IMR-90 (cell line): Measurements from ENCODE around the gene HACD4. TPM values are rescaled to one million over a fixed set of nuclear protein-coding genes. Genes with fewer than 3 reads are reported as not detected.

ENCODE experiments used
- polyA plus RNA-seq, 3 experiments: library from polyadenylated mRNA; depleted of rRNA; stranded (reverse); fragments of >200 nt; gene quantifications; 2 replicates each; pipeline ENCODE4 v1.2.3, GENCODE V29; 2012; ENCODE audit warnings: low replicate concordance in 1 of 3
- total RNA-seq: library from RNA; depleted of rRNA; stranded (reverse); fragments of >200 nt; gene quantifications from 2 replicates; pipeline ENCODE4 v1.2.3, GENCODE V29; 2012; rRNA removed

Gene HACD4
- total and polyA plus RNA-seq, 2 of the 4 experiments (the other 2 are of a cell fraction) = 1.9 to 2.2 TPM

Other genes starting within 250 kb of the HACD4 start
- gene IFNB1, start 46.3 kb upstream of the HACD4 start, total RNA-seq = not detected in 2 replicates
- gene IFNB1, start 46.3 kb upstream of the HACD4 start, polyA plus RNA-seq (2012; rRNA removed) = not detected in 2 replicates
- not detected in 2 replicates for gene IFNW1, start 110.2 kb upstream of the HACD4 start, total RNA-seq
- not detected in 2 replicates for gene IFNW1, start 110.2 kb upstream of the HACD4 start, polyA plus RNA-seq (2012; rRNA removed)
- gene IFNA21, start 135.0 kb upstream of the HACD4 start, total RNA-seq = not detected in 2 replicates
- gene IFNA21, start 135.0 kb upstream of the HACD4 start, polyA plus RNA-seq (2012; rRNA removed) = not detected in 2 replicates
- not detected in 2 replicates for gene IFNA4, start 155.9 kb upstream of the HACD4 start, total RNA-seq
- not detected in 2 replicates for gene IFNA4, start 155.9 kb upstream of the HACD4 start, polyA plus RNA-seq (2012; rRNA removed)
- gene IFNA7, start 170.6 kb upstream of the HACD4 start, total RNA-seq = not detected in 2 replicates
- gene IFNA7, start 170.6 kb upstream of the HACD4 start, polyA plus RNA-seq (2012; rRNA removed) = not detected in 2 replicates
- gene IFNA10, start 175.5 kb upstream of the HACD4 start, total RNA-seq = not detected in 2 replicates
- gene IFNA10, start 175.5 kb upstream of the HACD4 start, polyA plus RNA-seq (2012; rRNA removed) = not detected in 2 replicates
- gene IFNA16, start 185.7 kb upstream of the HACD4 start, total RNA-seq = not detected in 2 replicates
- not detected in 2 replicates for gene IFNA16, start 185.7 kb upstream of the HACD4 start, polyA plus RNA-seq (2012; rRNA removed)
- not detected in 2 replicates for gene IFNA17, start 196.6 kb upstream of the HACD4 start, total RNA-seq
- gene IFNA17, start 196.6 kb upstream of the HACD4 start, polyA plus RNA-seq (2012; rRNA removed) = not detected in 2 replicates
- not detected in 2 replicates for gene IFNA14, start 208.4 kb upstream of the HACD4 start, total RNA-seq
- not detected in 2 replicates for gene IFNA14, start 208.4 kb upstream of the HACD4 start, polyA plus RNA-seq (2012; rRNA removed)